MM.1S (cell line): Measurements from ENCODE around the gene HOXD9.

Source experiments
- EZH2 ChIP-seq: fragments of 300-600 bp; sonication (generic); optimal IDR thresholded peaks from 2 replicates; pipeline ENCODE3; 2017; ENCODE audit warnings: low read depth, mild to moderate bottlenecking, antibody characterized with exemption, low read length, mixed read lengths
- TF ChIP-seq, protein P1 (sequence below): fragments of 300-600 bp; sonication (generic); IDR thresholded peaks from 2 replicates; pipeline ENCODE4 v1.5.1; 2016; ENCODE audit warnings: antibody characterized with exemption, low read length, mixed read lengths

- no peak for TF ChIP-seq EZH2
- TF ChIP-seq, protein P1, sequence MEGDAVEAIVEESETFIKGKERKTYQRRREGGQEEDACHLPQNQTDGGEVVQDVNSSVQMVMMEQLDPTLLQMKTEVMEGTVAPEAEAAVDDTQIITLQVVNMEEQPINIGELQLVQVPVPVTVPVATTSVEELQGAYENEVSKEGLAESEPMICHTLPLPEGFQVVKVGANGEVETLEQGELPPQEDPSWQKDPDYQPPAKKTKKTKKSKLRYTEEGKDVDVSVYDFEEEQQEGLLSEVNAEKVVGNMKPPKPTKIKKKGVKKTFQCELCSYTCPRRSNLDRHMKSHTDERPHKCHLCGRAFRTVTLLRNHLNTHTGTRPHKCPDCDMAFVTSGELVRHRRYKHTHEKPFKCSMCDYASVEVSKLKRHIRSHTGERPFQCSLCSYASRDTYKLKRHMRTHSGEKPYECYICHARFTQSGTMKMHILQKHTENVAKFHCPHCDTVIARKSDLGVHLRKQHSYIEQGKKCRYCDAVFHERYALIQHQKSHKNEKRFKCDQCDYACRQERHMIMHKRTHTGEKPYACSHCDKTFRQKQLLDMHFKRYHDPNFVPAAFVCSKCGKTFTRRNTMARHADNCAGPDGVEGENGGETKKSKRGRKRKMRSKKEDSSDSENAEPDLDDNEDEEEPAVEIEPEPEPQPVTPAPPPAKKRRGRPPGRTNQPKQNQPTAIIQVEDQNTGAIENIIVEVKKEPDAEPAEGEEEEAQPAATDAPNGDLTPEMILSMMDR, result no peak
Measured at GRCh38 chr2:176124110-176124946, 1.8 kb downstream of the HOXD9 start.
